SK-N-DZ (cell line): ENCODE results near the gene OR9A2. TPM values are rescaled to one million over a fixed set of nuclear protein-coding genes. Genes with fewer than 3 reads are reported as not detected.

Experiments used
- DNase-seq: peaks from one replicate; pipeline ENCODE4 v3.0.0-alpha.2; 2015; ENCODE audit warnings: low spot score
- polyA plus RNA-seq, 2 experiments: library from polyadenylated mRNA; depleted of rRNA; stranded (reverse); fragments of >200 nt; gene quantifications; 2 replicates each; pipeline ENCODE4 v1.2.3, GENCODE V29; 2014

Gene OR9A2
- polyA plus RNA-seq (2014; cell fraction: cytosol; rRNA removed) = not detected in 2 replicates
- polyA plus RNA-seq (2014; cell fraction: nucleus; rRNA removed) = not detected in 2 replicates

DNA sequence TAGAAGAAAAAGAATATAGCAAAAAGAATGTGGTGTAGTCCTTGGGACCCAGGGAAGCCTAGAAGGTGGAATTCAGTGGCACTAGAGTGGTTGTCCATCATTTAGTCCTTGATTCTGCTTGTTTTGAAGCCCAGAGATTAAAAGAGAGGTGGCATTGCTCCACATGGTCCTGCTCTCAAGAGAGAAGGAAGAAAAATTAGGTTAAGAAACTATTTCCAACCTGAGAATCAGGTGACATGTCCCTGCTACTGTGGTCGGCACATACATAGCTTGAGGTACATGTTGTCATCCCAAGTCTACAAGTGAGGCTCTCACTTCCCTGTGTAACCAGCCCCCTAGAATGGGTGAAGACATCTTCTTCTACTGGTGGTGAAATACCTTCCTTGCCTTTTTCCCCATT is at the start of gene OR9A2:
Gene OR9A2 (minus strand): TSS at position 101 of the 400 bp plus-strand sequence. CDS start 0 bp downstream, at position 101.
- DNase-seq = no peak

DNA sequence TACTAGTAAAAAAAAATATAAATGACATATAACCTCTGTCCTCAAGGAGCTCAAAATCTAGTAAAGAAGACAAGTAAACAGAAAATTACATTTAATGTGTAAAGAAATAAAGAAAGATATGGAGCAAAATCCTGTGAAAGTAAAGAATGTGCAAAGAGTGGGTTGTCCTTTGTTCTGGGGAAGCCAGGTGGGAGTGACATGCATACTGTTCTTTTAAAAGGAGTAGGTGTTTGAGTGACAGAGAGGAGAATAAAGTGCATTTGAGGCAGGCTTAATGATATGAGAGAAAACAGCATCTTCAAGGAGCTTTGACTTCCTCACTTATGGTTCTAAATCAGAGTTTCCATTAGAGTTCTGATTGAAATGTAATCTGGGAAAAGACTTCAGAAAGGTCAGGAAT is 47.2 kb upstream of the OR9A2 start:
- DNase-seq = no peak

DNA sequence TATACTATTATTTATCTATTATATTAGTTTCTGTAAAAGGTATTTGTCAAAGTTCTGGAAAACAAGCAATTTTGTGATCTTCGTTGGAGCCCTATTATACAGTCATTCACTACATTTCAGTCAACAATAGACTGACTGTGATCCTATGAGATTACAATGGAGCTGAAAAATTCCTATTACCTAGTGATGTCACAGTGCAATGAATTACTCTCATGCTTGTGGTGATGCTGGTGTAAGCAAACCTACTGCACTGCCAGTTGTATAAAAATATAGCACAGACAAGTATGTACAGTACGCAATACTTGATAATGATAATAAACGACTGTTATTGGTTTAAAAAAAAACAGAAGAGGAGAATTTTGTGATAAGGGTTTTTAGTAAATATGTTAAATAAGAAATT is 46.6 kb upstream of the OR9A2 start:
- DNase-seq = no peak

- DNase-seq = no peak
Observed at GRCh38 chr7:143069912-143070500, 43.1 kb upstream of the OR9A2 start.

DNA sequence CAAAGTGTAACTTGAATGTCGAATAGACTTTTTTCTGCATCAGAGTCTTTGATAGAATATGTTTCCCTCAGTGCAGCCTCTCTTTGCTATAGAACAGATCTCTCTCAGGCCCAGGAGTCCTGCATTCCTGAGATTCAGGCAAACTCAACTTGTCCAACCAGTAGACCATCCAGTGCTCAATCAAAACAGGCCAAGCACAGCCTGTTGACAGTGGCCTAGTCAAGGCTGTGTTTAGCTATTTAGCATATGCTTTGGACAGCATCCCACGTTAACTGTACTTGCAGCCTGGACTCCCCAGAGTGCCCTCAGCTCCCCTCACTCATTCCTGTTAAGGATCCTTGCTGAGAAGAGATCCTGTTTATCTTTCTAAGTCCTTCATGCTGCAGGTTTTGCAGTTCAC is 41.5 kb upstream of the OR9A2 start:
- no peak for DNase-seq

DNA sequence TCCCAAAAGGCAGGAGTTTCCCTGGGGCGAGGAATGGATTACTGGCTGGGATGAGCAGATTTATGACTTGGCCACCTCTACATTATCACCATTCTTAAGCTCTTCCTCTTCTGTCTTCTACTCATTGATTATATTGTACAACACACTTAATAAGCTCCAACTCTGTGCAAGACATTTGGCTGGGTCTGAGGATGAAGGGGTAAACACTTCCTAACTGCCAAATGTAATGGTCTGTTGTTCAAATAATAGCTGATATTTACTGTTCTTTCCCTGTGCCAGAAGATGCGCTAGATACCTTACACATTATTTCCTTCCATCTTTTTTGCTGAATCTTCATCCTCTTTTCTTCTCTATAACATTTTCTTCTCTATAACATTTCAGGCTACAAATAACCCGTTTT is 36.8 kb upstream of the OR9A2 start:
- no peak for DNase-seq

DNA sequence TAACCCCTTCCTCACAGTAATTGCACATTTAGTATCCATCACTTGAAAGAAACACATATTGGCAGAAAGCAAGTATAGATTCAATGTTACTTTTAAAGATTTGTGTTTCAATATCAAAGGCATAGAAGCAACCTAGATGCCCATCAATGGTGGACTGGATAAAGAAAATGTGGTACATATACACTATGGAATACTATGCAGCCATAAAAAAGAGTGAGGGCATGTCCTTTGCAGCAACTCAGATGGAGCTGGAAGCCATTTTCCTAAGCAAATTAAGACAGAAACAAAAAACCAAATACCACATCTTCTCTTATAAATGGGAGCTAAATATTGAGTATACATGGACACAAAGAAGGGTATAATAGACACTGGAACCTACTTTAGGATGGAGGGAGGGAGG is 28.8 kb upstream of the OR9A2 start:
- no peak for DNase-seq

- no peak for DNase-seq
Observed at GRCh38 chr7:143054621-143055020, 27.7 kb upstream of the OR9A2 start.

GRCh38 chr7:143052041-143052440 is 25.1 kb upstream of the OR9A2 start, which contains the start of gene OR6V1:
TSS of gene OR6V1 (plus strand) at chr7:143052341. CDS start at chr7:143052341, 0 bp downstream.
- no peak for DNase-seq

DNA sequence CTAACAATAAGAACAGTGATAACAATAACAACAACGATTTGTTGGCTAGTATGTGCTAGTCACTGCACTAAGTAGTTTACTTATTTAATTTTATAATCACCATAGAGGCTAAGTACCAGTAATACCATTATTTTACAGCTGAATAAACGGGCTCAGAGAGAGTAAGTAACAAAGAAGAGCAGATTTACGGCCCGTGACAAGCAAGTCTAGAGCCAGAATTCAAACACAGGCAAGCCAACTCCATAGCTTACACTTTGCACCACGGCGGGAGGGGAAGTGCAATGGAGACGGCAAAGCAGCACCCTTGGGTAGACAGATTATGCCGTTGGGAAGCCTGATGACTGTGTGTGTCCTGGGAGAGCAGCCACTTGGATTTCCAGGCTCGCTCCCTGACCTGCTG is 24.0 kb upstream of the OR9A2 start:
- no peak for DNase-seq

DNA sequence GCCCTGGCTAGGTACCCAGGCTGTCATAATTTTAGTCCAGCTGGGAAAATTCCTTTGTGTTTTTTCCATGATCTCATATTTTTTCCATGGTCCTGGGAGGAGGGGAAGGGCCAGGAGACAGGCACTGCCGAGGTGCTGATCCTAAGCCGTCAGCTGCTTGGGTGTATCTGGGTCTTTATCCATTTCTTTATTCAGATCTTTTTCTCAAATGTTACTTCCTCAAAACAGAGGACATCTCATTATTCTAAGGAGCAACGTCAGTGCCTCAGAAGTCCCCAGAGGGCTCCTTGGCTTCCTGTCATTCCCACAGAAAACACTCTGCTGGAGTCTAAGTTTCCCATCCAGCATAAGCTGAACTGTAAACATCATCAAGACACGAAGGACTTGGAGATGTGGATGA is 22.4 kb upstream of the OR9A2 start:
- DNase-seq = no peak

- no peak for DNase-seq
Observed at GRCh38 chr7:143048827-143049226, 21.9 kb upstream of the OR9A2 start.

GRCh38 chr7:143047326-143047725 is 20.4 kb upstream of the OR9A2 start:
- no peak for DNase-seq

DNA sequence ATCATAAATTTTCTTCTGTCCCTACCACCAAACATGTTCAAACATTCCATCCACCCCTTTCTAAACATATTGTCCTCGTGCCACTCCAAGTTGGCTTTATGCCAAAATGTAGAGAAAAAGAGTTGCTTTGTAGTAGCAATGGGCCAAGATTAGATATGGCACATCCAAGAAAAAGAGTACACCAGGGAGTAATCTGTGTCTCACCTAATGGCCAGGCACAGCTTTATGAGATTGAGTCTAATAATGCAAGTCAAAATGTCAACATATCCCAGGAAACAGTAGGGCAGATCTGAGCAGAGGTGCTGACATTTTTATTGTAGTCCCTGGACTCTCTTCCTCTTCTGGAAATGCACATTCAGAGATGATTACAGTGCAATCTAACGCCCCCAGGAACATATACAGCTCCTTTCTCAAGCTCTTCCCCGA is 19.5 kb upstream of the OR9A2 start:
- no peak for DNase-seq

DNA sequence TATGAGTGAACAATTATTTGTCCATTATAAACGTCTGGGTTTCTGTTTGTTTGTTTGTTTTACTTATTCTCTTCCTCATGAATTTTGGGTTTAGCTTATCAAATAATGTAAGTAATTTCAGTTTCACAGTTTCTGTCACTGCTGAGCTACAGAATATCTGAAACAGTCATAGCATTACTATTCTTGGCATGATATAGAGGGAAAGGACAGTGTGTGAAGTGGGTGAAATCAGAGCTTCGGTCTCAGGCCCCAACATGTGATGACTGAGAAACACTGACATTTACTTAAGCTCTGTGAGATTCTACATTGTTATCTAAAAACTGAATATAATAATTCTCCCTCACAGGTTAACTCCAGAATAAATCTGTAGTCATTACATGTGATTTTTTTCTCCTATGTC is 16.5 kb upstream of the OR9A2 start:
- no peak for DNase-seq

DNA sequence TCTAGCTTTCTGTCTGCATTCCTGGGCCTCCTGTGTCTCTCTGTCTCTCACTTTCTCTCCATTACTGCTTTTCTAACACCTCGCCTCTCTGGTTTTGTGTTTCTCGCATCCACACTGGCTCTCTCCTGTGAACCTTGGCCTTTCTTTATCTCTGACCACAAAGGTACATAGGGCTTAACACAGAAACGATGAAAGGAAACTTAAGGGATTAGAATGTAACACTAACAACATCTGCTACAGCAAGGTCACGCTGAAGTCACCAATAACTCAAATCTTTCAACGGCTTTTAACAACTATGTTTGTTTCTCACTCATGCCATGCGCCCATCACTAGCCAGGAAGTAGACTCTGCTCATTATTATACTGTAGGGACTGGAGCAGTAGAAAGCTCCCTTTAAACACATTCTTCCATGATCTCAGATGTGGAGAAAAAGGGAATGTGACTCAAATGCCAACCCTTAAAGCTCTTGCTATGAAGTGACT is 15.9 kb upstream of the OR9A2 start:
- DNase-seq = no peak

GRCh38 chr7:143042159-143042789 is 15.3 kb upstream of the OR9A2 start:
- DNase-seq = no peak

DNA sequence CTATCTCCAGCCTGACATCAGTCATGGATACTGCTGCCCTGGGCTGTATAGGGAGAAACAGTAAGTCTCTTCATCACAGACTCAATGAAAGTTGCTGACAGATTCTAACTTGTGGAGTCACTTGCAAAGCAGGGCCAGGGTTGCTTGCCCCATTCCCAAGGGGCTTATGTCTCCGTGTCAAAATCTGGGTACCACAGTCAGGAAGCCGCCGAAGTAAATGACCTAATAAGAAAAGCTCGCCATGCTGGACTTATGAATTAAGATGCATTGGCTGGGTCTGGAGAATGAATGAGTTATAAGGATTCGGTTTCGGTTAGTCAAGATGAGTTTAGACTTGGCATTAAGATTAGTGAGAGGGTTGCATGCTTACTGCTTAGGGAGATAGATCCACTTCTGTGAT is 14.4 kb upstream of the OR9A2 start:
- DNase-seq = no peak

DNA sequence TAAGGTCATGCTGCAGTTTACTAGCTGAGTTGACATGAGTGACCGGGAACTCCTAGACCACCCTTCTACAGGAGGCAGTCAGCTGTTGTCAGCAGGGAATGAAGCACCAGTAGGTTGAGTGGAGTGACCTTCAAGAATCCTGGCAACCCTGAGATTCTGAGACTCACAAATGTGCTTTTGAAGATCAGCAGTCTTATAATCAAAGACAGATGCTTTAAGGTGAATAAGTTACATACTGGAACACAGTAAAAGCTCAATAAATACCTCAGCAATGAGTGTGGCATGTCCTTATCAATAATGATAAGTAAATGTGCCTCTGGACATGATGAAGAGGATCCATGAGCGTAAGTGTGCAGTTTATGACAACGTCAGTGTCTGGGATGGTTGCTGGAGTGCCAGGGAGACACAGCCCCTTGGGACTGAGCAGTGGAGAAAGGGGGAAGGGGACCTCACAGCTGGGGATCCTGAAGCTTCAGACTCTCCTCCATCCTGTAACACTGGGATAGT is 13.3 kb upstream of the OR9A2 start:
- DNase-seq = no peak

DNA sequence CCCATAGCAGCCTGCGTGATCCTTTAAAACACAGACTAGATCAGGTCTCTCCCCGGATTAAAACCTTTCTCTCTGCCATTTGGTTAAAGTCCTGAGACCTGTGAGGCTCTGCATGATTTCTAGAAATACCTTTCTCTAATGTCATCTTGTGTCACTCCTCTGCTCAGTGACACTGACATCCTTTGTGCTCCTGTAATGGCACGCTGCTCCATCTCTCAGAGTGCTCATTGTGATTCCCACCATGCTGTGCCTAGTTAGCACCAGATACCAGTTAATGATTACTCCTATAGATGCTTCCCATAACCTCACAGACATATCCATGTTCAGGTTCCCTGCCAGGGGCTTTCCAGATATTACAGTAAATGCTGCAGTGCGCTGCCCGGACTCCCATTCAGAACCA is 11.7 kb upstream of the OR9A2 start:
- no peak for DNase-seq

DNA sequence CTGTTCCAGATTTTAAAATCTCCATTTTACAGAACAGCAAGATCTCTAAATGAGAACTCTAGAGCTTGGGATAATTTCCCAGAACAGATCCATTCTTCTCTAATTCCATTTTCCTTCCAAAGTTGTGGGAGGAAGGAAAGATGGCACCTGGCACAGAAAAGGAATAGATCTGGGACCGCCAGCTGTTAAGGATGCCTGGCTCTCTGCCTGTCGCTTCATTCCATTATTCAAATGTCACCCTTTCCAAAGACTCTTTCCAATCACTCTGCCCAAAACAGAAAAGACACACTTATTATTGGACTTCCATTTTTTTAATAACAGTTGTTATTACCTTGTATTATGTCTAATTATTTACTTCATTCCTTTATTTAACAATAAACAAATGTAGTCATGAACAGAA is 751 bp upstream of the OR9A2 start:
- no peak for DNase-seq

DNA sequence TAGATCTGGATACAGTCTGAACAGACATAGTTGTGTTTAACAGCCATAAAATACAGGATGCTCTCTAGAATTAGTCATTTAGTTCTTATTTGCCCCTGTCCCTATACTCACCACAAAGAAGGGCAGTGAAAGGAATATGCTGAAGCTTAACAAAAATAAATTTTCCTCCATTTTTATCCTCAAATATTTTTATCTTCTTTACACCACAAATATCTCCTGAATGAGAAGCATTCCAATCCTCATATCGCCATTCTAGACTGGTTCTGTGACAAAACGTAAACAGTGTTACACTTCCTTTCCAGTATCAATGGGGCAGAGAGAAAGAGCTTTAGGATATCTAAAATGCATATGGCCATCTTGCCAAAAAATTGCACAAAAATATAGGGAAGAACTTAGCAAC is 1.6 kb downstream of the OR9A2 start:
- DNase-seq = no peak

GRCh38 chr7:143023047-143023446 is 3.9 kb downstream of the OR9A2 start:
- DNase-seq = no peak
